Psoas muscle (tissue), 8 donors: ENCODE measurements around the gene CENPV. TPM values are rescaled to one million over a fixed set of nuclear protein-coding genes. Genes with fewer than 3 reads are reported as not detected.

Source experiments
- ATAC-seq, 4 donors: fragments of 200-7000 bp; cut with Tn5 transposase; one replicate each; pipeline ENCODE4 v1.9.1; 2020; ENCODE audit warnings: moderate library complexity in 3 of 4, mild to moderate bottlenecking in 2 of 4
- DNase-seq, 2 donors: peaks; one replicate each; pipeline ENCODE4 v3.0.0-alpha.2; 2020
- H3K27ac ChIP-seq: fragments of 200-600 bp; one replicate; pipeline ENCODE4 v1.8.0; 2022
- H3K27me3 ChIP-seq, 3 donors: fragments of 200-600 bp in 1 of 3; one replicate each; pipeline versions ENCODE4 v1.6.1 to v1.8.0; 2013 to 2022; ENCODE audit warnings: low read length in 2 of 3, mild to moderate bottlenecking in 2 of 3, moderate library complexity in 1 of 3; ENCODE audit not compliant: insufficient read depth in 3 of 3
- H3K36me3 ChIP-seq, 2 donors: fragments of 200-600 bp in 1 of 2; one replicate each; pipeline versions ENCODE4 v1.6.1 to v1.8.0; 2013 to 2022; ENCODE audit warnings: low read depth in 1 of 2, mild to moderate bottlenecking in 1 of 2, moderate library complexity in 1 of 2; ENCODE audit not compliant: insufficient read depth in 1 of 2
- H3K4me1 ChIP-seq: fragments of 200-600 bp; one replicate; pipeline ENCODE4 v1.8.0; 2022
- H3K4me3 ChIP-seq: fragments of 200-600 bp; one replicate; pipeline ENCODE4 v1.8.0; 2022; ENCODE audit warnings: mild to moderate bottlenecking
- H3K9me3 ChIP-seq: fragments of 200-600 bp; one replicate; pipeline ENCODE4 v1.8.0; 2022
- WGBS, 3 donors: extraction: QIAGEN DNeasy Blood & Tissue Kit; methylation state at CpG; one replicate each; pipeline versions ENCODE4 v1.1.6 to v1.1.7; 2013; 5-methylcytosine and 5-hydroxymethylcytosine counted together
- intact Hi-C, 2 donors: fragments of 100-400 bp; cut with DNase I; formaldehyde crosslinking; loops; one replicate each; pipeline versions ENCODE4 v1.11.0 to v1.14.2; 2022
- polyA plus RNA-seq, 3 donors: library from polyadenylated mRNA; stranded (reverse); fragments of 200-250 nt; gene quantifications; one replicate each; pipeline ENCODE4 v1.2.3, GENCODE V29; 2013
- total RNA-seq, 4 donors: library from RNA; stranded (reverse); fragmentation: NEBNext Ultra II Directional in 2 of 4; extraction: Animal tissue kit (Norgen Biotek cat#: 25700) in 2 of 4; gene quantifications; one replicate each; pipeline versions ENCODE4 v1.2.1 to v1.2.4, GENCODE V29; 2021 to 2023
- TF ChIP-seq, protein P1 (sequence below): fragments of 200-600 bp; IDR thresholded peaks from one replicate; pipeline ENCODE4 v1.8.0; 2022; ENCODE audit warnings: antibody characterized with exemption
- donor health status: healthy with polysubstance abuse.
- donor health status: DM: no; HTN: no; CAD: no; lungs with moderate emphysema.
- donor health status: Bipolar disorder and iron deficiency.
- donor health status: healthy.
- donor health status: DM: yes; HTN: yes; CAD: no.
- donor health status: DM: no; HTN: no; CAD: no.
- donor health status: DM: no; HTN: no; CAD: no.
- donor health status: DM: yes; HTN: yes; CAD: no.

CENPV gene
- total and polyA plus RNA-seq, 7 donors: 29.6 to 68.3 (median 36.5) TPM

DNA sequence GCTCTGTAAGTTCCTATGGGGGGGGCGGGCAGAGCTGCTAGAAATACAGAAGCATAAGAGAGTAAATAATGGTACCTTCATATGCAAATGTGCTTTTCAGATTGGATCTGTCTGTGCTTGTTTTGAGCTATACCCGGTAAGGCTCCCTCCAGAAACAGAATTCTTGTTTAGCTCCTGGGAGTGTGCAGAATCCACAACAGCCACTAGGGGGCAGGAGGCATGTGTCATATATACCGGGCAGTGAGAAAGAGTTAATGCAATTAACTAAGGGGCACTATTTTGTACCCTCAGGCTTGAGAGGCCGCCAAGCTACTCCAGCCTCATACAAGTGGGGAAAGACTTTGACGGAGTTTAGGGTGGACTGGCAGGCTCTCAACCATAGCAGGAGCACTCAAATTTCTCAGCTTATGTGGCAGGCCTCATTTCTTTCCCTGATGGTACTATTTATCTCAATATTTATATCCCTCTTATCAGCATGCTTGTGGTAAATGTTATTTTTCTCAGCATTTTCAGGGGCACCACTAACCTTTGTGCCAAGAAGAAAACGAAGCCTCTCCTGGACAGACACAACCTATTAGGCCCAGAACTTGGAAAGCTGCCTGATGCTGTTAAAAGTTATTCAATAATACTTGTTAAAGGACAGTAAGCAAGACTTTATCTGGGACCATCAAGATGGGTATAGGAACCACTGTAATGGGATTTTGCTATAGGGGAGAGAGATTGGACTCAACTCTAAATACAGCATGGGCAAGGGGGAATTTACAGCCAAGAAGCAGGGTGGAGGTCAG, 10.7 kb upstream of the CENPV start:
- peak overlapping the region; percentile 51 for H3K27ac ChIP-seq
- no peaks in the 10 kb centered on the region for H3K27me3 ChIP-seq
- DNase-seq (peak; percentile 73 to 77), ATAC-seq (peak; percentile 83 to 93 (median 88))
- TF ChIP-seq, protein P1, sequence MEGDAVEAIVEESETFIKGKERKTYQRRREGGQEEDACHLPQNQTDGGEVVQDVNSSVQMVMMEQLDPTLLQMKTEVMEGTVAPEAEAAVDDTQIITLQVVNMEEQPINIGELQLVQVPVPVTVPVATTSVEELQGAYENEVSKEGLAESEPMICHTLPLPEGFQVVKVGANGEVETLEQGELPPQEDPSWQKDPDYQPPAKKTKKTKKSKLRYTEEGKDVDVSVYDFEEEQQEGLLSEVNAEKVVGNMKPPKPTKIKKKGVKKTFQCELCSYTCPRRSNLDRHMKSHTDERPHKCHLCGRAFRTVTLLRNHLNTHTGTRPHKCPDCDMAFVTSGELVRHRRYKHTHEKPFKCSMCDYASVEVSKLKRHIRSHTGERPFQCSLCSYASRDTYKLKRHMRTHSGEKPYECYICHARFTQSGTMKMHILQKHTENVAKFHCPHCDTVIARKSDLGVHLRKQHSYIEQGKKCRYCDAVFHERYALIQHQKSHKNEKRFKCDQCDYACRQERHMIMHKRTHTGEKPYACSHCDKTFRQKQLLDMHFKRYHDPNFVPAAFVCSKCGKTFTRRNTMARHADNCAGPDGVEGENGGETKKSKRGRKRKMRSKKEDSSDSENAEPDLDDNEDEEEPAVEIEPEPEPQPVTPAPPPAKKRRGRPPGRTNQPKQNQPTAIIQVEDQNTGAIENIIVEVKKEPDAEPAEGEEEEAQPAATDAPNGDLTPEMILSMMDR: peak; percentile 91
- no peak overlapping the region for H3K4me3 ChIP-seq
- 12 to 15% (median 13%) methylated on average over 6 of the region's 6 CpGs for WGBS, 3 donors
- no peaks in the 10 kb centered on the region for H3K36me3 ChIP-seq
- intact Hi-C loops: loop anchor here (2.0 to 5.0 kb wide), 2 partner anchors 73 to 157 kb away; no protein-coding TSS in a partner anchor
- no peaks in the 10 kb centered on the region for H3K9me3 ChIP-seq
- peaks cover 4% of the 10 kb centered on the region for H3K4me1 ChIP-seq

DNA sequence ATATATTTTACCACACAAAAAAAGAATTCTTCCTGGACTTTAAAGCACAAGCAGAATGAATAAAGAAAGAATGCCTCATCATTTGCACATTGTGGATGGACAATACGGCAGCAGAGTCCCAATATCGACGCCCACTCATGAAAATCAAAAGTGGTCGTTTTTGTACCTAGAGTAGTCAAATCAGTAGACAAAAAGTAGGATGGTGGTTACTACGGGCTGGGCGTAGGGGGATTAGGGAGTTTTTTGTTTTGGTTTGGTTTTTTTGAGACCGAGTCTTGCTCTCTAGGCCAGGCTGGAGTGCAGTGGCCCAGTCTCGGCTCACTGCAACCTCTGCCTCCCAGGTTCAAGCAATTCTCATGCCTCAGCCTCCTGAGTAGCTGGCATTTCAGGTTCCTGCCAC, 8.6 kb upstream of the CENPV start:
- no peak for DNase-seq
- no peaks in the 10 kb centered on the region for H3K9me3 ChIP-seq
- no peak for ATAC-seq
- H3K4me1 ChIP-seq: peaks cover 4% of the 10 kb centered on the region
- H3K4me3 ChIP-seq: no peak overlapping the region
- no peaks in the 10 kb centered on the region for H3K36me3 ChIP-seq
- TF ChIP-seq, protein P1: no peak
- intact Hi-C loops: loop anchor here in 1 of 2 donors (5.0 kb wide), 1 partner anchor 75 kb away; no protein-coding TSS in a partner anchor
- WGBS, 3 donors: 84 to 87% (median 87%) methylated on average over 8 of the region's 8 CpGs
- no peak overlapping the region for H3K27ac ChIP-seq
- H3K27me3 ChIP-seq: no peaks in the 10 kb centered on the region

- H3K4me1 ChIP-seq: no peaks in the 10 kb centered on the region
- TF ChIP-seq, protein P1: no peak
- H3K27ac ChIP-seq: no peak overlapping the region
- H3K4me3 ChIP-seq: no peak overlapping the region
- DNase-seq: no peak
- no peak for ATAC-seq
- no peaks in the 10 kb centered on the region for H3K36me3 ChIP-seq
- intact Hi-C loops: no loop called here
- H3K9me3 ChIP-seq: no peaks in the 10 kb centered on the region
- no peaks in the 10 kb centered on the region for H3K27me3 ChIP-seq
Observed at GRCh38 chr17:16358394-16358793, 5.1 kb upstream of the CENPV start.

GRCh38 chr17:16354585-16354984, 1.3 kb upstream of the CENPV start:
- intact Hi-C loops: no loop called here
- no peak for ATAC-seq
- TF ChIP-seq, protein P1: no peak
- Histone ChIP-seq H3K27me3 (no peaks in the 10 kb centered on the region), H3K9me3 (no peaks in the 10 kb centered on the region), H3K36me3 (peaks cover 0 to 5% of the 10 kb centered on the region in 2 donors), H3K4me3 (no peak overlapping the region), H3K27ac (no peak overlapping the region), H3K4me1 (peaks cover 11% of the 10 kb centered on the region)
- peak in 1 of 2 donors; percentile 33 for DNase-seq
- WGBS, 3 donors: 91 to 97% (median 96%) methylated on average over 11 to 14 of the region's 14 CpGs
